Body of pancreas (tissue), 4 donors: ENCODE results near the gene KCND2. TPM values are rescaled to one million over a fixed set of nuclear protein-coding genes. Genes with fewer than 3 reads are reported as not detected.

Experiments
- ATAC-seq: fragments of 150-250 bp; one replicate; pipeline ENCODE4 v1.9.1; 2016
- DNase-seq, 4 donors: peaks; one replicate each; pipeline ENCODE4 v3.0.0-alpha.2; 2019
- H3K27ac ChIP-seq, 4 donors: fragments of 200-600 bp; sonication (generic); 1 replicate in 3 of 4; 2 replicates in 1 of 4; pipeline versions ENCODE4 v1.5.1 to v1.6.1; 2016 to 2019; ENCODE audit warnings: mild to moderate bottlenecking in 1 of 4, mixed read lengths in 1 of 4, moderate library complexity in 1 of 4
- H3K27me3 ChIP-seq, 2 donors: fragments of 200-600 bp; sonication (generic); one replicate each; pipeline ENCODE4 v1.6.0; 2016; ENCODE audit warnings: mild to moderate bottlenecking in 1 of 2
- H3K36me3 ChIP-seq, 2 donors: fragments of 200-600 bp; sonication (generic); replicated peaks in 1 of 2; 2 replicates each; pipeline ENCODE4 v1.5.1; 2016; ENCODE audit warnings: low read depth in 2 of 2; ENCODE audit not compliant: insufficient read depth in 1 of 2
- H3K4me1 ChIP-seq: fragments of 200-600 bp; sonication (generic); one replicate; pipeline ENCODE4 v1.6.0; 2016
- H3K4me3 ChIP-seq, 2 donors: fragments of 200-600 bp; sonication (generic); 1 replicate in 1 of 2; 2 replicates in 1 of 2; pipeline ENCODE4 v1.5.1; 2016 to 2019
- H3K9me3 ChIP-seq, 3 donors: fragments of 200-600 bp; sonication (generic); 1 replicate in 2 of 3; 2 replicates in 1 of 3; pipeline ENCODE4 v1.5.1; 2016
- POLR2A ChIP-seq, 3 donors: fragments of 450-650 bp; IDR thresholded peaks; one replicate each; pipeline ENCODE4 v1.6.1; 2016; ENCODE audit warnings: antibody characterized with exemption in 3 of 3, mild to moderate bottlenecking in 2 of 3
- WGBS, 2 donors: methylation state at CpG; one replicate each; pipeline ENCODE4 v1.1.5; 2017; 5-methylcytosine and 5-hydroxymethylcytosine counted together
- intact Hi-C: fragments of 100-400 bp; cut with DNase I; formaldehyde crosslinking; loops from one replicate; pipeline ENCODE4 v1.15.1; 2023
- total RNA-seq, 2 donors: library from RNA; depleted of rRNA; stranded (reverse); fragments of >200 nt; gene quantifications; one replicate each; pipeline ENCODE4 v1.1.0, GENCODE V29; 2016
- TF ChIP-seq, protein P1 (sequence below), 7 experiments: fragments of 450-650 bp in 4 of 7; fragments of 200-600 bp in 3 of 7; sonication (generic) in 3 of 7; IDR thresholded peaks; one replicate each; pipeline ENCODE4 v1.5.1; 2016 to 2019; ENCODE audit warnings: antibody characterized with exemption in 7 of 7

The KCND2 gene
- total RNA-seq, 2 donors from 2014 or later: 0.52 to 0.66 TPM

DNA sequence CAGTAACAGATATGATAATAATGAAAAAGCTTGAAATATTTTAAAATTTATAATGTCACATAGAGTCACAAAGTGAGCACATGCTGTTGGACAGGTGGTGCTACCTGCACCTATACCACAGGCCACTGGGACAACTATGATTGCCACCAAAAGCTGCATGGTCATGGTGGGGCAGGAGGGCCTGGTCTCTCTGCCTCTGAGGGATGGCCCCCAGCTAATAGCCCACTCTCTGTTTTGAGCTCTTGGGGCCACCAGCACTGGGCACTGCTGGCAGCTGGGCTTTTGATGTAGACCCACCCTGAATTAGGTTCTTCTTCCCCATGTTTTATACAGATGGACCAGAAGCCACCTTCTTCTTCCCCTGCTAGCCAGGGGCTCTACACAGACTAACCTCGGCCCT, 265.4 kb downstream of the KCND2 start:
- WGBS, 2 donors: 82 to 93% methylated on average over 1 of the region's 1 CpG
- intact Hi-C loops: no loop called here
- H3K27ac ChIP-seq: no peak overlapping the region
- H3K4me3 ChIP-seq: no peak overlapping the region
- H3K27me3 ChIP-seq: no peaks in the 10 kb centered on the region
- TF ChIP-seq, protein P1, sequence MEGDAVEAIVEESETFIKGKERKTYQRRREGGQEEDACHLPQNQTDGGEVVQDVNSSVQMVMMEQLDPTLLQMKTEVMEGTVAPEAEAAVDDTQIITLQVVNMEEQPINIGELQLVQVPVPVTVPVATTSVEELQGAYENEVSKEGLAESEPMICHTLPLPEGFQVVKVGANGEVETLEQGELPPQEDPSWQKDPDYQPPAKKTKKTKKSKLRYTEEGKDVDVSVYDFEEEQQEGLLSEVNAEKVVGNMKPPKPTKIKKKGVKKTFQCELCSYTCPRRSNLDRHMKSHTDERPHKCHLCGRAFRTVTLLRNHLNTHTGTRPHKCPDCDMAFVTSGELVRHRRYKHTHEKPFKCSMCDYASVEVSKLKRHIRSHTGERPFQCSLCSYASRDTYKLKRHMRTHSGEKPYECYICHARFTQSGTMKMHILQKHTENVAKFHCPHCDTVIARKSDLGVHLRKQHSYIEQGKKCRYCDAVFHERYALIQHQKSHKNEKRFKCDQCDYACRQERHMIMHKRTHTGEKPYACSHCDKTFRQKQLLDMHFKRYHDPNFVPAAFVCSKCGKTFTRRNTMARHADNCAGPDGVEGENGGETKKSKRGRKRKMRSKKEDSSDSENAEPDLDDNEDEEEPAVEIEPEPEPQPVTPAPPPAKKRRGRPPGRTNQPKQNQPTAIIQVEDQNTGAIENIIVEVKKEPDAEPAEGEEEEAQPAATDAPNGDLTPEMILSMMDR (IDR thresholded peaks at IDR 0.05): no peak
- TF ChIP-seq POLR2A (IDR thresholded peaks at IDR 0.05): no peak
- no peaks in the 10 kb centered on the region for H3K4me1 ChIP-seq
- no peaks in the 10 kb centered on the region for H3K9me3 ChIP-seq
- H3K36me3 ChIP-seq: no peaks in the 10 kb centered on the region
- DNase-seq (no peak), ATAC-seq (no peak)

DNA sequence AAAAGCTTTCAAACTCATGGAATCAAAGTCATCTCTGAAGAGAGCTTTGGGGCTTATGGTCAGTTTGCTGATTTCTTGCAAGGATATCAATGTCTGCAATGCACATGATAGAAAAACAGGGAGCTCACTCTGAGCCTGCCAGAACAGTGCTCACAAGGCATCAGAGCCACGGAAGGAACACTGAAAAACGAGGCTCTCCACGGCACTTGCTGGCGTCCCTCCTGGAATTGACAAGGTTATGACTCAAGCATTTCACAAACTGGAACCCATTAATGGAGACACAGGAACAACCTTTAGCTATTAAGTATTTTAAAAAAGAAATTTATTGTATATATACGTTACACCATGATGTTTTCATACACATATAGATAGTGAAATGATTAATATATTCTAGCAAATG, 266.3 kb downstream of the KCND2 start:
- no peaks in the 10 kb centered on the region for H3K9me3 ChIP-seq
- TF ChIP-seq POLR2A (IDR thresholded peaks at IDR 0.05): no peak
- TF ChIP-seq, protein P1 (IDR thresholded peaks at IDR 0.05): no peak
- intact Hi-C loops: no loop called here
- DNase-seq: no peak
- H3K27me3 ChIP-seq: no peaks in the 10 kb centered on the region
- no peak overlapping the region for H3K27ac ChIP-seq
- no peaks in the 10 kb centered on the region for H3K36me3 ChIP-seq
- WGBS, 2 donors: 48 to 65% methylated on average over 5 of the region's 5 CpGs
- no peaks in the 10 kb centered on the region for H3K4me1 ChIP-seq
- H3K4me3 ChIP-seq: no peak overlapping the region
- ATAC-seq: no peak

DNA sequence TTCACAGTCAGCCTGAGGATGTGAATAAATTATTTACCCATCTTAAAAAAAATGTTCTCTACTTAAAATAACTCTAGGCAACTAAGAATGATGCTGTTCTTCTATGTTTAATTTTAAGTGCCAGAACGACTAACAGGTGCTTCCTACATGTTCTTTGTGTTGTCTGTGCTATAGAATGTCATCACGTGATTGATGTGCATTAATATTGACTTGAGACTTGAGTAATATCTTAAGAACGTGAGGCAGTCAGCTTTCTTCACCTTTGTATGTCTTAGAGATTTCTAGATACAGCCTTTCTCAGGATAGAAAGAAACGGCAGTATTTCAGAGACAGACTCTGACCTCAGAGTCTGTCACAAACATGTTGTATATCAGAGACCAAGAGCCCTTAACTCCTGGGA, 274.6 kb downstream of the KCND2 start:
- Histone ChIP-seq H3K4me1 (no peaks in the 10 kb centered on the region), H3K36me3 (no peaks in the 10 kb centered on the region), H3K9me3 (no peaks in the 10 kb centered on the region), H3K27me3 (no peaks in the 10 kb centered on the region), H3K27ac (no peak overlapping the region), H3K4me3 (no peak overlapping the region)
- DNase-seq: no peak
- no peak for ATAC-seq
- intact Hi-C loops: no loop called here
- 18 to 29% methylated on average over 4 of the region's 4 CpGs for WGBS, 2 donors
- TF ChIP-seq POLR2A (IDR thresholded peaks at IDR 0.05): no peak
- TF ChIP-seq, protein P1 (IDR thresholded peaks at IDR 0.05): no peak

DNA sequence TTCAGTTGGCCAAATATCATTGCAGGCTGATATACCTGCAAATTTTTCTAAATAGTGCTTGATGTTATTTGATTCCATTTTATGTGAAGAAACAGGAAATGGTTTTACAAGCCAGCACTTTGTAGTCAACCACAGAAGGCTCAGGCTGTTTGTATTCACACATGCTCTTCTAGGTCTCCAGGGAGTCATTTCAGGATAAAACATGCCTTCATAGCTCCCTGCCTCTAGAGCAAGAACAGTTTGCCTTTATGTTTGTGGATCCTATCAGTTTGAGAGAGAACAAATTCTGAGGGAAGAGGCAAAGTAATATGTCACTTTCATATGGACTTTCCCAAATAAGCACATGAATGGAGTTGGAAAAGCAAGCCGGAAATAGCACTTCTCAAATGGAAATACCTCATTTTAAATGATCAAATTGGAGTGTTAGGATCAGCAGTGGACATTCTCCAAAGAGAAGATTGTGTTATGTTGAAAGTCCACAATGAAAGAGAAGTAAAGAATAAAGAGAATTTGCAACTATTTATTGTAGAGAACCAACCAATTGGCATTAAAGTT, 277.6 kb downstream of the KCND2 start:
- ATAC-seq (no peak), DNase-seq (no peak)
- intact Hi-C loops: no loop called here
- WGBS, 2 donors: 40 to 45% methylated on average over 1 of the region's 1 CpG
- Histone ChIP-seq H3K4me1 (no peaks in the 10 kb centered on the region), H3K27ac (no peak overlapping the region), H3K4me3 (no peak overlapping the region), H3K36me3 (no peaks in the 10 kb centered on the region), H3K9me3 (no peaks in the 10 kb centered on the region), H3K27me3 (no peaks in the 10 kb centered on the region)
- TF ChIP-seq POLR2A (IDR thresholded peaks at IDR 0.05): no peak
- TF ChIP-seq, protein P1 (IDR thresholded peaks at IDR 0.05): no peak

DNA sequence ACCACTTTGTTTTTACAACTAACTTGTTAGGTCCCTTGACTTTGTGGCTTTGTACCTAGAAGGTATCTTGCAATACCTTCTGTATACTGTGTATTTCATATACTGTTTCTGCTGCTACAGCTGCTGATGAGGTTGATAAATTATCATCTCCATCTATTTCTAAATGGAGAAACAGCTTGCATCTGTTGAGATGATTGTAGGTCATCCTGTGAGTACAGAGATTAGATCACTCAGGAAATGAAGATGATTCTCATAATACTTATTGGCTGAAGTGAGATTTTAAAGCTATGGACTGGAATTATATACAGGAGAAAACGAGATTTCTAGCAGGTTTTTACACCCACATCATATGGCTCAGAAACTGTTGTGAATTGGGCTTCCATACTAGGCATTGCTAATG, 280.5 kb downstream of the KCND2 start:
- no peaks in the 10 kb centered on the region for H3K9me3 ChIP-seq
- H3K27me3 ChIP-seq: no peaks in the 10 kb centered on the region
- TF ChIP-seq, protein P1 (IDR thresholded peaks at IDR 0.05): no peak
- TF ChIP-seq POLR2A (IDR thresholded peaks at IDR 0.05): no peak
- no peak for DNase-seq
- no peaks in the 10 kb centered on the region for H3K36me3 ChIP-seq
- H3K27ac ChIP-seq: no peak overlapping the region
- WGBS, 2 donors: 0% methylated on average over 1 of the region's 1 CpG
- no peaks in the 10 kb centered on the region for H3K4me1 ChIP-seq
- ATAC-seq: no peak
- no peak overlapping the region for H3K4me3 ChIP-seq
- intact Hi-C loops: no loop called here
